ENCODE measurements around the gene PLEKHF1.
A peak's percentile ranks its signal among the peaks of the same experiment; 100 is the strongest.
"Not testable (repeated sequence)": the region's sequence is repeated elsewhere in the genome, so short reads cannot be mapped to it uniquely, and the experiment has no call there.

Gene PLEKHF1

DNA sequence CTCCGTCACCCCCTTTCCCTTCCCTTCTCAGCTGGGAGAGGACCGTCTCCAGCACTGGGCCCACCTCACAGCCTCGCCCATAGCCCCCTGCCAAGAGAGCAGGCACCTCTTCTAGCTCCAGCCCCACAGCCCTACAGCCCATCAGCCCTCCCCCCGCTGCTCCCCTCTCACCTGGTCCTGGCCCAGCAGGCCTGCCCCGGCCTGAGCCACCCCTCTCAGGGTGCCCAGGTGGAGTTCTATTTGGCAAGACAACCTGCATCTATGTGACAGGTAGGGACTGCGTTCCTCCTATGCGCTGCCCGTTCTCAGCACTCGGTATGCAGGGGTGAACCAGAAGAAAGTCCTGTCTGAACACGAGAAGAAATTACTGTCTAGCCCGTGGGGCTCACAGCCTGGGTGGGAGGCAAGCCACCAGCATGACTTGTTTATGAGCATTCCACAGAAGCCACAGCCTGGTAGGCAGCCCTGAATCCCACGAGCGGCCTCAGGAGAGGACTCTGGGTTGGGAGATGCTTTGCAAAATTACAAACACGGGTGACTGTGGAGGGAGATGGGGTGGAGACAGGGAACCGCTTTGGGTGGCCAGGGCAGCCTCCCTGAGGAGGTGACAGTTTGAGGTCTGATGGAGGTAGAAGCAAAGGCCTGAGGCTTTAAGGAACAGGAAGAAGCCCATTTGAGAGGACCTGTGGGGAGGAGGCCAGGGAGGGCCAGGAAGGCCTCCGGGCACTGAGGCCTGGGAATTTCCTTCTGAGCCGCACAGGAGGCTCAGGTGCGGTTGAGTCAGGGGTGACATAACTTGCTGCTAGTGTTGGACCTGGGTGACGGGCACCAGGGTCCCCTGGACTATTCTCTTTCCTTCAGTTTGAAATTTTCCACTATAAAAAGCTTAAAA, 1.2 kb upstream of the PLEKHF1 start:
- no peak for DNase-seq (ENCODE audit: low read depth in 4 of 4, low spot score in 1 of 4)

DNA sequence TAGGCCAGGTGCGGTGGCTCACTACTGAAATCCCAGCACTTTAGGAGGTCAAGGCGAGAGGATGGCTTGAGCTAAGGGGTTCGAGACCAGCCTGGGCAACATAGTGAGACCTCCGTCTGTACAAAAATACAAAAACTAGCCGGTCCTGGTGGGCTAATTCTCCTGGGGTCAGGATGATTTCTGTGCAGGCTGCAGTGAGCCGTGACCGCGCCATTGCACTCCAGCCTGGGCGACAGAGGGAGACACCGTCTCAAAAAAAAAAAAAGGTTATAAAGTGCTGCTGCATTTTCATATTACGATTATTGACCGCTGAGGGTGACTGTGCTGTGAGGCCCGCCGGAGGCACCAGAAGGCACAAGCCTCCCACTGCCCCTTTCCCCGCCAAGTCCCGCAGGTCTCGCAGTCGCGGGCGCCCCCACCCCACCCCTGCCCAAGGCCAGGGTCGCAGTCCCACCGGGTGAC, 477 bp upstream of the PLEKHF1 start:
- DNase-seq (ENCODE audit: low read depth in 4 of 4, low spot score in 1 of 4) = no peak

DNA sequence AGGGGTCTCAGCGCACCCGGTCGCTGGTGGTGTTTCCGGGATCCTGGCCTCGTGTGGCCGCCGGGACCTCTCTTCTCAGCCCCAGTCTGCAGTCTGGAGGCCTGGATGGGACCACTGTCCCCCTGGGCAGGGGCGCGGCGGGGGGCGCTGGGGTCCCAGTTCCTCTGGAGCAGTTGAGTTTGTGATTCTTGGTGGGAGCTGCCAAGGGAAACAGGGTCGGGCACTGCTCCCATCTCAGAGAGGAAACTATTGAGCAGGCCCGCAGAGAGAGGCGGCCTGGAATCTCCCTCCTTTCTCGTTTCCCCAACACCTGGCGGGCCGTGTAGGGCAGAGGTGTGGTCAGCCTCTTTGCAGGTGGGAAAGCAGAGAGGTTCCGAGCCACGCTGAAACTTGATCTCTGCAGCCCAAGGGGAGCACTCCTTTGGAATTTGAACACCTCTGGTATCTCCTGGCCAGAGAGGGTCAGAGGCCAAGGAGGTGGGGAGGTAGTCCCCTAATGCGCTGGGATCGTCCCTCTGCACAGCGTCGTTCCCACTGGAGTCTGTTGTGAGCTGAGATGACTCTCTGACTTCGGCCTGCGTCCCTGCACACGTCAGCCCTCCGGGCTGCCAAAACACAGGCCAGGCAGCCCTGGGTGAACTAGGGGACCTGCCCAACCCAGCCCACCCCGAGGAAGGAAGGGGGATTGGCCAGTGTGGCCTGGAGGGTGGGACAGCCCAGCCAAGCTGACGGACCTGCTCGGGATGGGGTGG, 741 bp downstream of the PLEKHF1 start:
- no peak for DNase-seq (ENCODE audit: low read depth in 4 of 4, low spot score in 1 of 4)

DNA sequence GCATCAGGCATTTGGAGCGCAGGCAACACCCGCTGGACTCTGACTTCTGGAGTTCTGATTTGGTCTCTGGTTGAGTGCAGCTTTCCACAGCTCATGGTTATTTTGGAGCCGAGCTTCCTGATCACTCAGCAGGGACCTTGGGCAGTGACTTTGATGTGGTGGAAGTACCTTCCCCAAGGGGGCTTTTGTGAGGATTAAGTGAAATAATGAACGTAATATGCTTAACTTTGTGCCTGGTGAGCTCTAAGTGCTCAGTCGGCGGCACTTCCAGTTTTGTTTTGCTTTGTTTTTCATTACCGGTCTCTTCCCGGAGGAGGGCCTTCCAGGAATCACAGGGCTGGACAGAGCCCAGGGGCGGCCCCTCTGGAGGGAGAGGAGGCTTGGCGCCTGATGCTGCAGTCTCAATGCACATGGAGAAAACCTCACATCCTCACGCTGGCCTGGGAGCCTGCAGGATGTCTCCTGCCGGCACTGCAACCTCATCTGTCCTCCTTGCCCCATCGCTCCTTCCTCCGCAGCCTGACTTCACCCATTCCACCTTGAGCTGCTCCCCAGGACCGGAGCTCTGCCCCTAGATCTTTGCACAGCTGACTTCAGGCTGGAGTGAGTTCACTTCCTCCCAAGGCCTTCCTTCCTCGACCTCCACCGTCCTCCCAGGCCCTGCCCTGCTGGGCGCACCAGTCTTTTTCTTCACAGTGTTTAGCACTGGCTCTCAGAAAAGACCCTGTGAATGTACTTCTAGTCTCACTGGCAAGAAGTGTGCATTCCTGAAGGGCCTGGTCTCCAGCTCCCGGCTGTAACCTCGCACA, 1.5 kb downstream of the PLEKHF1 start:
- no peak for DNase-seq (ENCODE audit: low read depth in 4 of 4, low spot score in 1 of 4)

DNA sequence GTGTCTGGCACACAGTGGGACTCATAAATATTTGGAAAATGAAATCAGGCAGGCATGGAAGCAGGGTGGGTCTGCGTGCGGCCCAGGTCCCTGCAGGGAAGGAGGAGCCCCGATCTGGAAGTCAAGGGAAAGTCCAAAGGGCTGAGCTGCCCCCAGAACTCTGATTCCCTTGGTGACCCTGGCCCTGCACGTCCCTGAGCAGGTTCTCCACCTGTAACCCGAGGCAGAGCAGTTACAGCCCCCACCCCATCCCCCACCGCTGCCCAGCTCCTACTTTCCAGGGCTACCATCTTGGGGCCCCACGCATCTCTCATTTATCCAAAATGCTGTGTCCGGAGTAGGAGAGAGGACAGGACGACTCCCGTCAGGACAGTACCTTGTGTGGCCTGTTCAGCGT, 2.1 kb downstream of the PLEKHF1 start:
- DNase-seq (ENCODE audit: low read depth in 4 of 4, low spot score in 1 of 4) = no peak

DNA sequence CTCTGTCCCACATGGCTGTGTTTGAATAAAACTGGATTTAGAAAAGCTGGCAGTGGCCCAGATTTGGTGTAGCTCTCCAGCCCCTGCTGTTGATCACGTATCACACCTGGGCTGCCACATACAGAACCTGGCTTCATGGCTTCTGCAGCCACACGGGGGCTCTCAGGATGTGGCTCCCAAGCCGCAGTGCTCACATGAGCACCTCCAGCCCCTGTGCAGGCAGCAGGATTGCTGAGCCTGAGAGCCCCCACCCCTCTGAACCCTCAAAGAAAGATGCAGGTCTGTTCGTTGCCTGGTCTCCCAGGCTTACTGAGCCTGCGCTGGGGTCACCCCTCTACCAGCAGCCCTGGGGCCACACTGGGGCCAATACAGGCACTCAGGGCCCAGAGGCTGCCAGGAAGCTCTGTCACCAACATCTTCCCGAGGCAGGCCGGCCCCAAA, 2.7 kb downstream of the PLEKHF1 start:
- DNase-seq (ENCODE audit: low read depth in 4 of 4, low spot score in 1 of 4) = no peak

DNA sequence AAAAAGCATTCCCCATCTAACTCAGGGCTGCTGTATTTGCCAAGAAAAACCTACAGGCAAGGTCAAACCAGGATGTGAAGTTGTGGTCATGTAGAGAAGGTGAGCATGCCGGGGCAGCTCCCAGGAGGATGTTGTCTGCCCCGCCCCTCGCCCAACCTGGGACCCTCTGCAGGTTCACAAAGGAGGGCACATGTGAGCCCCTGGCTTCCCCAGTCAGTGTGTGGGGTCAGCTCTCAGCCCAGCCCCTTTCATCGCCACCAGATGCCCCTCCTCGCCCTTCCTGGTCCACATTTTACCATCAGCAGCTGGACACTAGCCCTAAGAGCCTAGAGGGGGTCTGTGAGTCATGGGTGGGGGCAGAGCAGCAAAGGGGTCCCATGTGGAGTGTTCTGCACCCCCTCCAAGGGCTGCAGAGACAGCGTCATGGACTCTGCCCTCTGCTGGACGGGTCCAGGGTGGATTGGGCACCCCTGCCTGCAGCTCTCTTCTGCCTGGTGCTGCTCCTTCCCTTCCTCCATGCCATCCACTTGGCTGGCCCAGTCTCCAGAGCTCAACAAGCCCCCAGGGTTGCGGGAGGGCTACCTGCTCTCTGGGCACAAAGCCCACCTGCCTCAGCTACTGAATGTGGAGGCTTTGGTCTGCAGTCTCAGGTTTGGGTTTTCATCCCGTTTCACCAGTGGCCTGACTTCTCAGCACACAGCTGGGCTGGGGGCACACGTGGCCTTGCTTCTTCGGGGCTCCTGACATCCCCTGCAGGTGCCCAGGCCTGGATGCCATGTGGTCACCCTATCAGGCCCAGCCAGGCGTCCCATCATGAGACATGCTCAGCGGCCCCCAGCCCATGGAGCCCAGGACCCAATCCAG, 3.7 kb downstream of the PLEKHF1 start:
- DNase-seq (ENCODE audit: low read depth in 4 of 4, low spot score in 1 of 4) = no peak

DNA sequence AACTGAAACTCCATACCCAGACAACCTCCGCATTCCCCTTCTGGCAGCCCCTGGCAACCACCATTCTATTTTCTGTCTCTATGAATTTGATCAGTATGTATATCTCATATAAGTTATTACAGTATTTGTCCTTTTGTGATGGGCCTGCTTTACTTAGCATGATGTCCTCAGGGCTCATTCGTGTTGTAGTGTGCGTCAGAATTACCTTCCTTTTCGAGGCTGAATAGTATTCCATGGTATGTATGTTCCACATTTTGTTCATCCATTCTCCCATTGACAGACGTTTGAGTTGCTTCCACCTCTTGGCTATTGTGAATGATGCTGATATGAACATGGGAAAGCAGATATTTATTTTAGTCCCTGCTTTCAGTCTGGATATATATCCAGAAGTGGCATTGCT, 5.0 kb downstream of the PLEKHF1 start:
- DNase-seq (ENCODE audit: low read depth in 4 of 4, low spot score in 1 of 4) = no peak

DNA sequence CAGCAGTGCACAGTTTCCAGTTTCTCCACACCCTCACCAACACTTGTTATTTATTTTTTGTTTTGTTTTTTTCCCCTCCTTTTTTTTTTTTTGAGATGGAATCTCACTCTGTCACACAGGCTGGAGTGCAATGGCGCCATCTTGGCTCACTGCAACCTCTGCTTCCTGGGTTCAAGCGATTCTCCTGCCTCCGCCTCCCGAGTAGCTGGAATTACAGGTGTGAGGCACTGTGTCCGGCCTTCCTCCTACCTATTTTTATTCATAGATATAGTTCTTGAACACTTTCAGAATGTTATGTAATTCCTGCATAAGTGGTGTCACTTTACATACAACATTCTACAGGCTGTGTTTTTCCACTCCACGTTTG, 5.7 kb downstream of the PLEKHF1 start:
- DNase-seq (ENCODE audit: low read depth in 4 of 4, low spot score in 1 of 4) = not testable (repeated sequence)

DNA sequence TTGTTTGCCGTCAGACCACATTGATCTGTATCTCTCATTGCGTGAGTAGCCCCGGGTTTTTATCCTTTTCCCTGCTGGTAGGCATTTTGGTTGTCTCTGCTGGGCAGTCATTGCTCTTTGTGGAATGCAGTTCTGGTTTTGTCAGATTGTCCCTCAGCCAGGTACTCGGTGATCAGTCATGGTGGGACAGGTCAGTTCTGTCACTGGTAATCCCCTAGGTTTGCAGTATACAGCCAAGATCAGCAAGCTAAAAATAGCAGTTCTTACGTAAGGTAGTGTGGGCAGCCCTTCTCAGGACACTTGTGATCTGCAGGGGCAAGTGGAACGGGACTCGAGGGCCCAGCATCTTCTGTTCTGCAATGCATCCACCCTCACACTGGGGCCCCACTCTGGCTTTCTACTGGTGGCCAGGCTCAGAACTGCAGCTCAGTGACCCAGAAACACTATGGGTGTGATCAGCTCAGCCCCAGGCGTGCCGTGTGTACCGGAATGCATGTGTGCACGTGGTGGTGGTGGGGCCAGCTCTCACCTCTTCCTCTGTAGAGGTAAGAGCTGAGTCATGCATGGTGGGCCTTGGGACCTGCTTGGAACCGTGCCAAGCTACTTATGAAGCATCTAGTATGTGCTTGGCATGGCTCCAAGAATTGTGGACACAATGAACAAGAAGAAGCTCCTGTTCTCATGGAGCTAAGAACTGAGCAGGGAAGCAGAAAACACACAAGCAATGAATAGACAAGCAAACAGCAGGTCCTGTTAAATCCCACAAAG, 6.3 kb downstream of the PLEKHF1 start:
- peak; percentile 47 to 81 (median 69) for DNase-seq (ENCODE audit: low read depth in 4 of 4, low spot score in 1 of 4)

DNA sequence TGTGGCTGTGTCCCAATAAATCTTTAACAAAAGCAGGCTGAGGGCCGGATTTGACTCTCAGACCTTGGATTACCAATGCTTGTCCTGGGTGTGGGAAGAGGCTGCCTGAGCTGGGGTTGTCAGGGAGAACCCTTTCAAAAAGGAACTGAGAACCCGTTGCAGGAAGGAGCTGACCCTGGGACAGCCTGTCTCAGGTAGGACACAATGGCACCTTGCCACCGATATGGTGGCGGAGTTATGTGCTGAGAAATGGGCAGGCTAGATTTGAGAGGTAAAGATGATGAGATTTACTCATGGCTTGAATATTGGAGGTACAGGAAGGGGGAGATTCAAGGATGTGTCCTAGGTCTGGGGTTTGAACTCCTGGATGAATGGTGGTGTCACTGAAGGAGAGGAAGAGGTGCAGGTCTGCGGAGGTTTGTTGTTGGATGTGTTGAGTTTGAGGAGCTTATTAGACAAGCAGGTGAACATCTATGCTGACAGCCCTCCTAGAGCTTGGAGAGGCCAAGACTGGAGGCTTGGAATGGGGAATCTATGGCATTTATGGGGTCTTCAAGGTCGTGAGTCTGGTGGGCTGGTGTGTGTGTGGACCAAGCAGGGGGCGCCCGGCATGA, 7.2 kb downstream of the PLEKHF1 start:
- no peak for DNase-seq (ENCODE audit: low read depth in 4 of 4, low spot score in 1 of 4)

DNA sequence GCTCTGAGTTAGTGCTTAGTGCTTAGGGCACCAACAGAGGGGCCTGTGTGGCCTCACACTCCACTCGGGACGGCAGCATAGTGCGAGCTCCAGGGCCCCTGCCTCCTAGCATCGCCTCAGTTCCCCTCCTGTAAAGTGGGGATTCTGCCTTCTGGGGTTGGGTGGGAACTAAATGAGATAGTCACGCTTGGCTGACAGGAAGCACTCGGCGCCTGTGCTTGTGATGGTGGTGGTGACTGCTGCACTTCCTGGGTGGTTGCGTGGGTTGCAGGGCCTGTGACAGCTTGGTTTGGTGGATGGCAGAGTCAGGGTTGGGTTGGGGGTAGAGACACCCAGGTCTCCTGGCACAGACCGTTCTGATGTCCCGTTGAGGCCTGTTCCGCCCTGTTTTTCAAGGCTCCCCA, 7.7 kb downstream of the PLEKHF1 start:
- DNase-seq (ENCODE audit: low read depth in 4 of 4, low spot score in 1 of 4) = peak; percentile 44 to 81 (median 64)

DNA sequence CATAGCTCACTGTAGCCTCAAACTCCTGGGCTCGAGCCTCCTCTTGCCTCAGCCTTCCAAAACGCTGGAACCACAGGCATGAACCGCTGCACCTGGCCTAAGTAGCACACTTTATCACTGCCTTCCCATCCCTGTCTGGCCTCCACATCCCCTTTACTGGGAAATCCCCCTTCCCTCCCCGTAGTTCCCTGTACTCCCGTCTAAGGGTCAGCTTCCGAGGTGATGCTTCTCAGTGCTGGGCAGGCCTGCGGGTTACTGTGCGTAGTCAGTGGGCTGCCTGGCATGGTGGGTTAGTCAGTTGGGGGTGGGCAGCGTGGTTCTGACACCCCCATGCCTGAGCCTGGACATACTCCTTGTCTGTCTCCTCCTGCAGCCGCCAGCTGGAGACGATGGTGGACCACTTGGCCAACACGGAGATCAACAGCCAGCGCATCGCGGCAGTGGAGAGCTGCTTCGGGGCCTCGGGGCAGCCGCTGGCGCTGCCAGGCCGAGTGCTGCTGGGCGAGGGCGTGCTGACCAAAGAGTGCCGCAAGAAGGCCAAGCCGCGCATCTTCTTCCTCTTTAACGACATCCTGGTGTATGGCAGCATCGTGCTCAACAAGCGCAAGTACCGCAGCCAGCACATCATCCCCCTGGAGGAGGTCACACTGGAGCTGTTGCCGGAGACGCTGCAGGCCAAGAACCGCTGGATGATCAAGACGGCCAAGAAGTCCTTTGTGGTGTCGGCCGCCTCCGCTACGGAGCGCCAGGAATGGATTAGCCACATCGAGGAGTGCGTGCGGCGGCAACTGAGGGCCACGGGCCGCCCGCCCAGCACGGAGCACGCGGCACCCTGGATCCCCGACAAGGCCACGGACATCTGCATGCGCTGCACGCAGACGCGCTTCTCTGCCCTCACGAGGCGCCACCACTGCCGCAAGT, 8.4 kb downstream of the PLEKHF1 start:
- no peak for DNase-seq (ENCODE audit: low read depth in 4 of 4, low spot score in 1 of 4)

DNA sequence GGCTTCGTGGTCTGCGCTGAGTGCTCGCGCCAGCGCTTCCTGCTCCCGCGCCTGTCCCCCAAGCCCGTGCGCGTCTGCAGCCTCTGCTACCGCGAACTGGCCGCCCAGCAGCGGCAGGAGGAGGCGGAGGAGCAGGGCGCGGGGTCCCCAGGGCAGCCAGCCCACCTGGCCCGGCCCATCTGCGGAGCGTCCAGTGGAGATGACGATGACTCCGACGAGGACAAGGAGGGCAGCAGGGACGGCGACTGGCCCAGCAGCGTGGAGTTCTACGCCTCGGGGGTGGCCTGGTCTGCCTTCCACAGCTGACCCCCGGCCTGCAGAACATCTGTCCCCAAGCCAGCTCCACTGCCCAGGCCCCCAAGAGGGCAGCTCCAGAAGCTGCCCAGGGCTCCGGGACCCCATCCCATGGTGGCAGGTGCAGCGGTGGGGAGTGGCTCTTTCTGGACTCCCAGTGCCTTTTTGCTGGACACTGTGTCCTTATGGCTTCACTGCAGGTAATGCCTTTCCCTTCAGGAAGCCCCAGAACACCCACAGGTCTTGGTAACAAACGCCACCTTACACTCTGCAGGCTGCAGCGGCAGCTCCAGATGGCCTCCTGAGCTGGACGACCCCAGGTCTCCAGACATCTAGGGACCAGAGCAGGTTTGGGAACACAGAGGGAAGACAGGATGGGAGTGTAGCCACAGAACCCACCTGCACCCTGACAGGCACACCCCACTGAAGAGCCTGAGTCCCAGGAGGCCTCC, 9.3 kb downstream of the PLEKHF1 start:
- no peak for DNase-seq (ENCODE audit: low read depth in 4 of 4, low spot score in 1 of 4)

DNA sequence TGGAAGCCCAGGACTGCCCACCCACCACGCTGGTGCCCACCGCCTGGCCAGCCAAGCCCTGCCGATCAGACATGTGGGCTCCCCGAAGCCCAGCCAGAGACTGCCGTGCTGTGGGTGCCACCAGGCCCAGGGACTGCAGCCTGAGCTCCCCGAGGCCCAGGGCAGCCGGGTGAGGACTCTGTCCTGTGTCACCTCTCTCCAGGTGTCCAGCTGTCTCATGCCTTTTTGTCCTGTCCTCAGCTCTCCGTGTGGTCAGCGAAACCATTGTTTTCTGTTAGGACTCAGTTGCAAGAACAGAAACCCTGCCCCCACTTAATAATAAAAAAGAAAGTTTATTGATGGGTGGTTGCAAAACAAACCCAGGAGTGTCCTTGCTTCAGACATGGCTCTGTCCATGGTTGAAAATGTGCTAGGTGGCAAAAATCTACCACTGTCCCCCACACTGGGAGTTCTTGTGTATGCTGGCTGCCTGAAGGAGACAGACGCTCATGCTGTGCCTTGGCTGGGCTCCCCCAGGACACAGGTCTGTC, 9.9 kb downstream of the PLEKHF1 start:
- no peak for DNase-seq (ENCODE audit: low read depth in 4 of 4, low spot score in 1 of 4)

DNA sequence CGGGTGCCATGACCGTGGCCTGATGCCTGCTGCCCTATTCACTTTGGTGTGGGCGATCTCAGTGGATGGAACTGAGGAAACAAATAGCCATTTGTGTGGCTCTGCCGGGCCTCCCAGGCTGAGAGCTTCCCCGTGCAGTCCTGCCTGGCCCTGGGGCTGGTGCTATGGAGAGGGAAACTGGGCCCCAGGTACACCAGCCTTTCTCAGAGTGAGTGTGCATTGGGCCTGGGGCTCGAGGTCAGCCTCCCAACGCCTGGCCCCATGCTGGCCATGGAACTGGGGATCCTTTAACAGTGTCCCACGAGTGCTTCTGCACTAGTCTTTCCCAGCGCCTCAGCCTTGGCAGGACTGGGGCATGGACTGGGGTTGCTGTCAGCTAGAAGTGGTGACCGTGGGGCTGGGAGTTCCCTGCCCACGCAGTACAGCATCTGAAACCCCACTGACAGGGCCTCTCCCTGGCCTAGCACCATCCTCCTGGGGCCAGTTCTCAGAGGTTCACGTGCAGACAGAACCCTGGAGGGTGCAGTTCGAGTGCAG, 10.5 kb downstream of the PLEKHF1 start:
- DNase-seq (ENCODE audit: low read depth in 4 of 4, low spot score in 1 of 4) = no peak

DNA sequence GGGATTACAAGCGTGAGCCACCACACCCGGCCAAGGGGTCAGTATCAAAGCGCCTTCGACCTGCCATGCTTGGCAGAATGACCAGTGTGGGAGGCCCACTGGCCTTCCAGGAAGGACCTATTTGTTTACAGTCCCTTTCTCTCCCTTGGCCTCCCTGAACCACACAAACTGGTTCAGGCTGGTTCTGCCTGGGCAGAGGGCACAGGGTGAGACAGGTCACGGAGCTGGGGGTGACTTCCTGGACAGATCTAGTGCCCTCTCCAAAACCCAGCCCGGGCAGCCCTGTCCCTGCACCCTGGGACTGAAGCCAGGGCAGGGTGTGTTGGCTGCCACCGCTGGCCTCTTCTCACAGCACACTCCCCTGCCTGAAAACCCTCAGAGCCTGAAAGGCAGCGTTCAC, 11.3 kb downstream of the PLEKHF1 start:
- no peak for DNase-seq (ENCODE audit: low read depth in 4 of 4, low spot score in 1 of 4)
